ENCODE measurements around the gene EPHA6.
"Not testable (repeated sequence)": the region's sequence is repeated elsewhere in the genome, so short reads cannot be mapped to it uniquely, and the experiment has no call there.

The EPHA6 gene

GRCh38 chr3:97001611-97002010, 187.2 kb downstream of the EPHA6 start:
- no peak for TF ChIP-seq CTBP1 (IDR thresholded peaks at IDR 0.05; ENCODE audit: borderline replicate concordance)
- TF ChIP-seq FOXK2 (IDR thresholded peaks at IDR 0.05), result no peak
- no peak for TF ChIP-seq FOXA1 (IDR thresholded peaks at IDR 0.05)
- no peak for TF ChIP-seq ARNT (IDR thresholded peaks at IDR 0.05)
- TF ChIP-seq NFRKB (IDR thresholded peaks at IDR 0.05), result no peak
- no peak for TF ChIP-seq FOXM1 (IDR thresholded peaks at IDR 0.05; ENCODE audit: borderline replicate concordance)
- TF ChIP-seq ELF4 (IDR thresholded peaks at IDR 0.05), result no peak
- no peak for TF ChIP-seq SUZ12 (IDR thresholded peaks at IDR 0.05)
- TF ChIP-seq HDGF (IDR thresholded peaks at IDR 0.05; ENCODE audit: borderline replicate concordance), result no peak
- no peak for TF ChIP-seq L3MBTL2 (conservative IDR thresholded peaks at IDR 0.05)
- TF ChIP-seq PKNOX1 (IDR thresholded peaks at IDR 0.05), result no peak
- TF ChIP-seq LEF1 (IDR thresholded peaks at IDR 0.05; ENCODE audit: borderline replicate concordance), result no peak
- TF ChIP-seq SP1 (IDR thresholded peaks at IDR 0.05), result no peak
- no peak for TF ChIP-seq BHLHE40 (IDR thresholded peaks at IDR 0.05; ENCODE audit: borderline replicate concordance)
- TF ChIP-seq TARDBP (IDR thresholded peaks at IDR 0.05), result no peak
- no peak for TF ChIP-seq ZNF384 (IDR thresholded peaks at IDR 0.05)
- CTCF ChIA-PET, result no interaction called here
- no peak for DNase-seq (ENCODE audit: extremely low spot score)
- POLR2A ChIA-PET, result no interaction called here

DNA sequence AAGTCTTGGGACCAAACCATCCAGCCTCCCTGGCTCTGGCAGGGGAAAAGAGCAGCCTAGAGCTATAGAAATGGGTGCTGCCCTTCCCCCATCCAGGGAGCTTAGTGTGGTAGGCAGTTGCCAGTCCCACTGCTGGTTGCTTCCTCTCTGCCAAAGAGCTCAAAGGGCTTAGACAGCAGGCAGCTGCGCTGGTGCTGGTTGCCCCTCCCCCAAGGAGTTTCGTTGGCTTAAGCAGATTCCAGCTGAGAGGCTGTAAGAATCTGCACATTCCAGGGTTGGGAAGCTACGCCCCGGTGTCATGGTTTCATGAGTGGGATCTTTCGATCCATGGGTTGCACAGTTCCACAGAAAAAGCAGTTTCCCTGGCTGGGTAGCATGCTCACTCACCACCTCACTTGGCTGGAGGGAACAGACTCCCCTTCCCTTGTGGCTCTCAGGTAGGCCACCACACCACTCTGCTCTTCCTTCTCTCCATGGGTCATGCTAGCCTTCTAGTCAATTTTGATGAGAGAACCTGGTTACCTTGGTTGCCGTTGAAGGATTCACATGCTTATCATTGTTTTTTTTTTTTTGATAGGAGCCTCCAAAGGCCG, 195.1 kb downstream of the EPHA6 start:
- no peak for TF ChIP-seq TARDBP (IDR thresholded peaks at IDR 0.05)
- no peak for TF ChIP-seq BHLHE40 (IDR thresholded peaks at IDR 0.05; ENCODE audit: borderline replicate concordance)
- TF ChIP-seq SP1 (IDR thresholded peaks at IDR 0.05), result no peak
- TF ChIP-seq ELF4 (IDR thresholded peaks at IDR 0.05), result no peak
- TF ChIP-seq FOXM1 (IDR thresholded peaks at IDR 0.05; ENCODE audit: borderline replicate concordance), result no peak
- no peak for TF ChIP-seq ARNT (IDR thresholded peaks at IDR 0.05)
- TF ChIP-seq PKNOX1 (IDR thresholded peaks at IDR 0.05), result no peak
- TF ChIP-seq FOXA1 (IDR thresholded peaks at IDR 0.05), result no peak
- no peak for TF ChIP-seq LEF1 (IDR thresholded peaks at IDR 0.05; ENCODE audit: borderline replicate concordance)
- no peak for TF ChIP-seq HDGF (IDR thresholded peaks at IDR 0.05; ENCODE audit: borderline replicate concordance)
- POLR2A ChIA-PET, result no interaction called here
- no peak for DNase-seq (ENCODE audit: extremely low spot score)
- CTCF ChIA-PET, result no interaction called here

- ChIA-PET POLR2A (no interaction called here), CTCF (no interaction called here)
Observed at GRCh38 chr3:97010881-97011657, 196.7 kb downstream of the EPHA6 start.

GRCh38 chr3:97021778-97022177, 207.4 kb downstream of the EPHA6 start:
- CTCF ChIA-PET, result interaction anchor here (0.7 kb wide), 1 partner anchor 116 kb away, joined by 3 read pairs; no protein-coding TSS in a partner anchor
- no peak for TF ChIP-seq CTBP1 (IDR thresholded peaks at IDR 0.05; ENCODE audit: borderline replicate concordance)
- no peak for TF ChIP-seq BHLHE40 (IDR thresholded peaks at IDR 0.05; ENCODE audit: borderline replicate concordance)
- no peak for TF ChIP-seq ARNT (IDR thresholded peaks at IDR 0.05)
- TF ChIP-seq TARDBP (IDR thresholded peaks at IDR 0.05), result no peak
- no peak for TF ChIP-seq FOXA1 (IDR thresholded peaks at IDR 0.05)
- no peak for TF ChIP-seq ELF4 (IDR thresholded peaks at IDR 0.05)
- no peak for TF ChIP-seq L3MBTL2 (conservative IDR thresholded peaks at IDR 0.05)
- no peak for TF ChIP-seq FOXM1 (IDR thresholded peaks at IDR 0.05; ENCODE audit: borderline replicate concordance)
- TF ChIP-seq ZNF384 (IDR thresholded peaks at IDR 0.05), result no peak
- TF ChIP-seq FOXK2 (IDR thresholded peaks at IDR 0.05), result no peak
- no peak for TF ChIP-seq NFRKB (IDR thresholded peaks at IDR 0.05)
- TF ChIP-seq LEF1 (IDR thresholded peaks at IDR 0.05; ENCODE audit: borderline replicate concordance), result no peak
- no peak for TF ChIP-seq HDGF (IDR thresholded peaks at IDR 0.05; ENCODE audit: borderline replicate concordance)
- TF ChIP-seq SUZ12 (IDR thresholded peaks at IDR 0.05), result no peak
- TF ChIP-seq SP1 (IDR thresholded peaks at IDR 0.05), result no peak
- no peak for TF ChIP-seq PKNOX1 (IDR thresholded peaks at IDR 0.05)
- DNase-seq (ENCODE audit: extremely low spot score), result no peak
- POLR2A ChIA-PET, result no interaction called here

More at GRCh38 chr3:97010881-97011657, 196.7 kb downstream of the EPHA6 start:
- no peak for DNase-seq (ENCODE audit: extremely low spot score)
- TF ChIP-seq FOXK2 (IDR thresholded peaks at IDR 0.05) (no peak), PKNOX1 (IDR thresholded peaks at IDR 0.05) (no peak), FOXA1 (IDR thresholded peaks at IDR 0.05) (no peak), BHLHE40 (IDR thresholded peaks at IDR 0.05; ENCODE audit: borderline replicate concordance) (no peak), L3MBTL2 (conservative IDR thresholded peaks at IDR 0.05) (no peak), SUZ12 (IDR thresholded peaks at IDR 0.05) (no peak), CTBP1 (IDR thresholded peaks at IDR 0.05; ENCODE audit: borderline replicate concordance) (no peak), LEF1 (IDR thresholded peaks at IDR 0.05; ENCODE audit: borderline replicate concordance) (no peak), SP1 (IDR thresholded peaks at IDR 0.05) (no peak), ELF4 (IDR thresholded peaks at IDR 0.05) (no peak), TARDBP (IDR thresholded peaks at IDR 0.05) (no peak), HDGF (IDR thresholded peaks at IDR 0.05; ENCODE audit: borderline replicate concordance) (no peak), ZNF384 (IDR thresholded peaks at IDR 0.05) (no peak), ARNT (IDR thresholded peaks at IDR 0.05) (no peak), NFRKB (IDR thresholded peaks at IDR 0.05) (no peak), FOXM1 (IDR thresholded peaks at IDR 0.05; ENCODE audit: borderline replicate concordance) (no peak)

DNA sequence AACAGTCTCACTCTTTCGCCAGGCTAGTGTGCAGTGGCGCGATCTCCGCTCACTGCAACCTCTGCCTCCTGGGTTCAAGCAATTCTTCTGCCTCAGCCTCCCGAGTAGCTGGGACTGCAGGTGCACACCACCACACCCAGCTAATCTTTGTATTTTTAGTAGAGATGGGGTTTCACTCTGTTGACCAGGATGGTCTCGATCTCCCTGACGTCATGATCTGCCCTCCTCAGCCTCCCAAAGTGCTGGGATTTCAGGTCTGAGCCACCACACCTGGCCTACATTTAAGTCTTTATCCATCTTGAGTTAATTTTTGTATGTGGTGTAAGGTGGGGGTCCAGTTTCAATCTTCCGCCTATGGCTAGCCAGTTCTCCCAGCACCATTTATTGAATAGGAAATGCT, 211.2 kb downstream of the EPHA6 start:
- POLR2A ChIA-PET, CTCF ChIA-PET: not testable (repeated sequence)

More for the DNA sequence above, 211.2 kb downstream of the EPHA6 start:
- not testable (repeated sequence) for DNase-seq (ENCODE audit: extremely low spot score)

All from HEK293T (cell line).